KMS-11 (cell line): ENCODE measurements around the gene MAPK1IP1L.

Source experiments
- H2AFZ ChIP-seq: fragments of 200-600 bp; sonication (generic); 2 replicates; pipeline ENCODE4 v1.6.1; 2016; ENCODE audit warnings: antibody characterized with exemption, mixed run types, low read depth
- H3K27ac ChIP-seq: fragments of 200-600 bp; sonication (generic); 2 replicates; pipeline ENCODE4 v1.6.1; 2016; ENCODE audit warnings: mild to moderate bottlenecking, mixed run types
- H3K27me3 ChIP-seq: fragments of 200-600 bp; sonication (generic); 2 replicates; pipeline ENCODE4 v1.6.1; 2017; ENCODE audit warnings: mild to moderate bottlenecking, low read depth, mixed run types, moderate library complexity; ENCODE audit not compliant: insufficient read depth
- H3K36me3 ChIP-seq: fragments of 200-600 bp; sonication (generic); 2 replicates; pipeline ENCODE4 v1.6.1; 2017; ENCODE audit warnings: mild to moderate bottlenecking, mixed run types; ENCODE audit not compliant: insufficient read depth
- H3K4me1 ChIP-seq: fragments of 200-600 bp; sonication (generic); 2 replicates; pipeline ENCODE4 v1.6.1; 2016; ENCODE audit warnings: mild to moderate bottlenecking, low read depth, mixed run types; ENCODE audit not compliant: poor library complexity, severe bottlenecking
- H3K4me2 ChIP-seq: fragments of 200-600 bp; sonication (generic); 2 replicates; pipeline ENCODE4 v1.7.0; 2016; ENCODE audit warnings: mild to moderate bottlenecking, mixed run types
- H3K4me3 ChIP-seq: fragments of 200-600 bp; sonication (generic); IDR thresholded peaks from 2 replicates; pipeline ENCODE4 v1.6.1; 2017; ENCODE audit warnings: low read depth, low read length, mixed read lengths; ENCODE audit not compliant: insufficient read depth
- H3K79me2 ChIP-seq: fragments of 200-600 bp; sonication (generic); 2 replicates; pipeline ENCODE4 v1.6.1; 2016; ENCODE audit warnings: low read depth, mixed run types; ENCODE audit not compliant: insufficient read depth
- H3K9ac ChIP-seq: fragments of 200-600 bp; sonication (generic); 2 replicates; pipeline ENCODE4 v1.6.1; 2016; ENCODE audit warnings: mild to moderate bottlenecking, mixed run types
- H4K20me1 ChIP-seq: fragments of 200-600 bp; sonication (generic); 2 replicates; pipeline ENCODE4 v1.6.1; 2016; ENCODE audit warnings: mild to moderate bottlenecking, mixed run types; ENCODE audit not compliant: insufficient read depth
- TF ChIP-seq, protein P1 (sequence below): fragments of 200-600 bp; sonication (generic); conservative IDR thresholded peaks from 2 replicates; pipeline ENCODE4 v1.6.1; 2017; ENCODE audit warnings: low read depth, mild to moderate bottlenecking, antibody characterized with exemption, low read length, moderate library complexity, mixed read lengths

Gene MAPK1IP1L

DNA sequence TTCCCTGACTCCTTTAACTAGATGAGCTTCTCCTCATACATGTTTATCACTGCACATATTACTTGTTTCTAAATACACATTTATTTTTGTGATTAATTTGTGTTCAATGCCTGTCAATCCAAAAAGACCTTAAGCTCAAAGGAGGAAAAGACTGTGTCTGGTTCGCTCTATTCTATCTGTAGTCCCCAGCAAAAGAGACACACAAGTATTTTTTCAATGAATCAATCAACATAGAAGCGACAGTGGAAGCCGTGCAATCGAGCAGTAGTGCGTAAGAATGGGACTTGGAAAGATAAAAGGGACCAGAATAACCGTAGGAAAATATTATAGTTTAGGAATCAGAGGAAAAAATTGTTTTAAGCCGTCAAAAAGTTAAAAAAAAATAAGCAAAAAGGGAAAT lies 25.5 kb upstream of the MAPK1IP1L start:
- TF ChIP-seq, protein P1, sequence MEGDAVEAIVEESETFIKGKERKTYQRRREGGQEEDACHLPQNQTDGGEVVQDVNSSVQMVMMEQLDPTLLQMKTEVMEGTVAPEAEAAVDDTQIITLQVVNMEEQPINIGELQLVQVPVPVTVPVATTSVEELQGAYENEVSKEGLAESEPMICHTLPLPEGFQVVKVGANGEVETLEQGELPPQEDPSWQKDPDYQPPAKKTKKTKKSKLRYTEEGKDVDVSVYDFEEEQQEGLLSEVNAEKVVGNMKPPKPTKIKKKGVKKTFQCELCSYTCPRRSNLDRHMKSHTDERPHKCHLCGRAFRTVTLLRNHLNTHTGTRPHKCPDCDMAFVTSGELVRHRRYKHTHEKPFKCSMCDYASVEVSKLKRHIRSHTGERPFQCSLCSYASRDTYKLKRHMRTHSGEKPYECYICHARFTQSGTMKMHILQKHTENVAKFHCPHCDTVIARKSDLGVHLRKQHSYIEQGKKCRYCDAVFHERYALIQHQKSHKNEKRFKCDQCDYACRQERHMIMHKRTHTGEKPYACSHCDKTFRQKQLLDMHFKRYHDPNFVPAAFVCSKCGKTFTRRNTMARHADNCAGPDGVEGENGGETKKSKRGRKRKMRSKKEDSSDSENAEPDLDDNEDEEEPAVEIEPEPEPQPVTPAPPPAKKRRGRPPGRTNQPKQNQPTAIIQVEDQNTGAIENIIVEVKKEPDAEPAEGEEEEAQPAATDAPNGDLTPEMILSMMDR, result no peak
- Histone ChIP-seq H3K36me3 (no peaks in the 10 kb centered on the region), H3K4me3 (no peak overlapping the region), H4K20me1 (no peaks in the 10 kb centered on the region), H2AFZ (no peak overlapping the region), H3K4me1 (peaks cover 29% of the 10 kb centered on the region), H3K9ac (peak overlapping the region; percentile 85; the same call in 1 of the 2 replicates), H3K4me2 (peak overlapping the region; percentile 76), H3K27ac (no peak overlapping the region), H3K79me2 (peaks cover 51% of the 10 kb centered on the region), H3K27me3 (no peaks in the 10 kb centered on the region)

DNA sequence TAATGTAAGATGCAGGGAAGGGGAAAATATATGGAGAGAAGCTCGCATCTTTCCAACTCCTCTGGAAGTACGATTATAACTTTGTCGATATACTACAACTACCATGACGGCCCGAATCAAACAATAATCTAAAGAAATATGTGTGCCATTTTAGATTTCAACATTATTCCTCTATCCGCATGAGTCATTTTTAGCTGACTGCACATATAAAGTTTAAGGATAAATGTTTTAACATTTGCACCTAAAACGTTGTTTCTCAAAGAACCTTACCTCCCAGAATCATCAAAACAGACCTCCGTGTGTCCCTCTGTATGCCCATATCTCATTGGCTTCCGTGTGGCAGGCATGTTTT lies 25.0 kb upstream of the MAPK1IP1L start:
- Histone ChIP-seq H3K79me2 (peaks cover 55% of the 10 kb centered on the region), H4K20me1 (no peaks in the 10 kb centered on the region), H3K4me1 (peaks cover 31% of the 10 kb centered on the region), H2AFZ (peak overlapping the region; percentile 43), H3K27ac (peak overlapping the region; percentile 63), H3K4me2 (peak overlapping the region; percentile 76), H3K9ac (peak overlapping the region; percentile 85), H3K4me3 (no peak overlapping the region), H3K27me3 (no peaks in the 10 kb centered on the region), H3K36me3 (no peaks in the 10 kb centered on the region)
- TF ChIP-seq, protein P1, result no peak

DNA sequence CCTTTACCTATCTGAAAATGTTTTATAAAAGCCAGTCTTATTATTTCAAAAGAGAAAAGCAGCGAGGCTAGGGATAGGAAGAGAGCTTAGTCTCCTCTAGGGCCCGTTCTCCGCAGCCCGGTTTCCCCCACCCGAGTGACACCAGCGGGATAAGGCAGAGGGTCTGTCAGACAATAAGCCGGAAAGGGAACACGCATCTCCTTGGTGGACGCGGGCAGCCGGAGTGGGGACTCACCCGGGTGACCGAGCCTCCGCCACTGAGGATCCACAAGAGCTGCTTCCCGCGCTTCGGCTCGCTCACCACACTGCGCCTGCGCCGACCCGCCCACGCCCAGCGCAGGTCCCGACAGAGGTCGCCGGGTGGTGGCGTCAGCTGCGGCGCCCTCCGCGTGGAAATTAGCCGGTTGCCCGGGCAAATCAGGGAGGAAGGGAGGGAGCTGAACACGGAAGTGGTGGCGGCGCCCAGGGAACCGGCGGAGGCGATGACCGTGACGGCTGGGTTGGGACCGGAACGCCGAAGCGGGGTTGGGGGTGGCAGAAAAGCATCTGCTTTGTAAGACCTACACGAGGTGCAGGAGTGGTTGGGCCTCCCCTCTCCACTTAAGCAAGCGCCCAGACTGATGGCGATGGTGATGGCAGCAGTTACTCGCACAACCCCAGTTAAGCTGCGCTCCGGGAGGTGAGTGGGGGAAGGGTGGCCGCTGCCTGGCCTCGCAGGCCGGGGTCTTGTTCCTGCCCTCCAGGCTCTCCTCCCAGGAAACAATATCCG lies 24.5 kb upstream of the MAPK1IP1L start, which contains the start of the genes SOCS4 and WDHD1:
Gene SOCS4, plus strand, starts transcription at position 444 of the 769 bp plus-strand sequence. CDS start 15,806 bp downstream, outside the sequence.
Gene WDHD1, minus strand, starts transcription at position 307 of the 769 bp plus-strand sequence. CDS start 312 bp downstream, outside the sequence.
- Histone ChIP-seq H3K27ac (peak within 1 kb of the TSS; percentile 63), H3K79me2 (peaks cover 61% of the 10 kb centered on the region), H3K4me2 (peak within 1 kb of the TSS; percentile 76), H3K4me1 (peaks cover 31% of the 10 kb centered on the region), H4K20me1 (no peaks in the 10 kb centered on the region), H3K36me3 (no peaks in the 10 kb centered on the region), H3K4me3 (no peak within 1 kb of the TSS), H2AFZ (peak within 1 kb of the TSS; percentile 79), H3K9ac (peak within 1 kb of the TSS; percentile 85), H3K27me3 (no peaks in the 10 kb centered on the region)
- TF ChIP-seq, protein P1, result no peak

DNA sequence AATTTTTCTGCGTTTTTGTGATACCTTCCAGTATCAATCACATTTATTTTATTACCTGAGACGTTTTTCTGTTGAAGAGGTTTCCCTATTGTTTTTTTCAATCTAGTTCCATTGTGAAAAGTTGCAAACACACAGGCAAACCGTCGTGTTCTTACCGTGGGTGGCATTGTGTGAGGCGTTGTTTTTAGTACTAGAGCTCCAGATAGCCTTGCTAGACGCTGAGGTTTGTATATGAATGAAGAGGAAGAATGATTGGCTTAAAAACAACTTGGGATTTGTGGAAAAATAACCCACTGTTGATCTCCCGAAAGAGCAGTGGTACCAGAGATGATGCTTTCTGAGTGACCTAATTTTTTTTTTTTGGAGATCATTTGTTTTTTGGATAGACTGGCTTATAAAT lies 23.4 kb upstream of the MAPK1IP1L start:
- no peaks in the 10 kb centered on the region for H3K27me3 ChIP-seq
- H3K36me3 ChIP-seq, result no peaks in the 10 kb centered on the region
- H3K4me3 ChIP-seq, result no peak overlapping the region
- H2AFZ ChIP-seq, result no peak overlapping the region
- peaks cover 31% of the 10 kb centered on the region for H3K4me1 ChIP-seq
- H3K9ac ChIP-seq, result peak overlapping the region; percentile 85; the same call in 1 of the 2 replicates
- H3K4me2 ChIP-seq, result peak overlapping the region; percentile 39
- TF ChIP-seq, protein P1, result no peak
- H3K79me2 ChIP-seq, result peaks cover 62% of the 10 kb centered on the region
- no peaks in the 10 kb centered on the region for H4K20me1 ChIP-seq
- peak overlapping the region; percentile 63; the same call in 1 of the 2 replicates for H3K27ac ChIP-seq
